Astrocyte (in vitro differentiated cells and primary cell): ENCODE results near the gene MICAL1. TPM values are rescaled to one million over a fixed set of nuclear protein-coding genes. Genes with fewer than 3 reads are reported as not detected.

Experiments
- DNase-seq: peaks from one replicate; pipeline ENCODE4 v3.0.0-alpha.2; 2010; ENCODE audit warnings: low read depth
- FAIRE-seq: peaks from 2 replicates; lab custom pipeline; 2011; peaks lifted over from hg19 to GRCh38; lab: Jason Lieb, UNC
- H2AFZ ChIP-seq: 2 replicates; pipeline ENCODE4 v1.6.0; 2012; ENCODE audit warnings: low read depth, low read length, inconsistent platforms
- H3K27ac ChIP-seq: 2 replicates; pipeline ENCODE4 v1.5.1; 2011; ENCODE audit warnings: low read depth, low read length, inconsistent platforms
- H3K27me3 ChIP-seq: 2 replicates; pipeline ENCODE4 v1.6.0; 2011; ENCODE audit warnings: low read length, inconsistent platforms; ENCODE audit not compliant: insufficient read depth
- H3K36me3 ChIP-seq: 2 replicates; pipeline ENCODE4 v1.5.1; 2011; ENCODE audit warnings: low read length, inconsistent platforms; ENCODE audit not compliant: insufficient read depth
- H3K4me1 ChIP-seq: 2 replicates; pipeline ENCODE4 v1.5.1; 2011; ENCODE audit warnings: low read length, inconsistent platforms; ENCODE audit not compliant: insufficient read depth
- H3K4me2 ChIP-seq: 2 replicates; pipeline ENCODE4 v1.6.0; 2012; ENCODE audit warnings: low read length, inconsistent platforms
- H3K4me3 ChIP-seq: 2 replicates; pipeline ENCODE4 v1.5.1; 2011; ENCODE audit warnings: low read depth, mild to moderate bottlenecking, low read length, inconsistent platforms; ENCODE audit not compliant: insufficient read depth
- H3K79me2 ChIP-seq: 2 replicates; pipeline ENCODE4 v1.6.0; 2012; ENCODE audit warnings: mild to moderate bottlenecking, low read length, inconsistent platforms; ENCODE audit not compliant: insufficient read depth
- H3K9ac ChIP-seq: 2 replicates; pipeline ENCODE4 v1.6.0; 2012; ENCODE audit warnings: mild to moderate bottlenecking, low read length, inconsistent platforms
- H3K9me3 ChIP-seq: 2 replicates; pipeline ENCODE4 v1.5.1; 2012; ENCODE audit warnings: low read depth, mild to moderate bottlenecking, low read length, inconsistent platforms; ENCODE audit not compliant: insufficient read depth
- H4K20me1 ChIP-seq: 2 replicates; pipeline ENCODE4 v1.6.0; 2012; ENCODE audit warnings: low read length, inconsistent platforms; ENCODE audit not compliant: insufficient read depth
- H3K27ac Mint-ChIP-seq: one replicate; pipeline ENCODE4 v1.8.0; 2021; ENCODE audit warnings: mild to moderate bottlenecking, mixed read lengths; ENCODE audit not compliant: unreplicated experiment
- H3K27me3 Mint-ChIP-seq: one replicate; pipeline ENCODE4 v1.8.0; 2021; ENCODE audit warnings: low read depth, mixed read lengths; ENCODE audit not compliant: unreplicated experiment
- H3K36me3 Mint-ChIP-seq: one replicate; pipeline ENCODE4 v1.8.0; 2021; ENCODE audit warnings: low read depth, mixed read lengths; ENCODE audit not compliant: unreplicated experiment
- H3K4me1 Mint-ChIP-seq: one replicate; pipeline ENCODE4 v1.8.0; 2021; ENCODE audit warnings: low read depth, mixed read lengths; ENCODE audit not compliant: unreplicated experiment
- H3K4me3 Mint-ChIP-seq: one replicate; pipeline ENCODE4 v1.8.0; 2021; ENCODE audit warnings: mild to moderate bottlenecking, moderate library complexity, mixed read lengths; ENCODE audit not compliant: unreplicated experiment
- H3K9me3 Mint-ChIP-seq: one replicate; pipeline ENCODE4 v1.8.0; 2021; ENCODE audit warnings: mild to moderate bottlenecking, mixed read lengths; ENCODE audit not compliant: unreplicated experiment
- CTCF ChIP-seq: IDR thresholded peaks from 2 replicates; pipeline ENCODE4 v1.5.1; 2011; ENCODE audit warnings: low read depth, mild to moderate bottlenecking, inconsistent platforms, low read length, moderate library complexity; ENCODE audit not compliant: insufficient read depth
- EZH2 ChIP-seq: IDR thresholded peaks from 2 replicates; pipeline ENCODE4 v1.6.1; 2012; ENCODE audit warnings: mild to moderate bottlenecking, low read length, inconsistent platforms; ENCODE audit not compliant: insufficient read depth
- total RNA-seq: library from RNA; stranded (reverse); gene quantifications from 2 replicates; pipeline ENCODE4 v1.2.1, GENCODE V29; 2021

MICAL1 gene
- total RNA-seq, 1 donor from 2014 or later, result 57.2 TPM

GRCh38 chr6:109478222-109478805, 22.7 kb upstream of the MICAL1 start:
- Histone ChIP-seq H4K20me1 (peaks cover 36% of the 10 kb centered on the region), H3K4me2 (peak overlapping the region; percentile 56), H3K9ac (no peak overlapping the region), H3K27ac (no peak overlapping the region), H3K79me2 (peaks cover 65% of the 10 kb centered on the region), H3K9me3 (no peaks in the 10 kb centered on the region), H2AFZ (no peak overlapping the region), H3K4me3 (no peak overlapping the region), H3K36me3 (peaks cover 27% of the 10 kb centered on the region), H3K4me1 (peaks cover 12% of the 10 kb centered on the region), H3K27me3 (no peaks in the 10 kb centered on the region)
- FAIRE-seq (no peak), DNase-seq (no peak)
- H3K4me3 Mint-ChIP-seq, result peak overlapping the region; percentile 71
- H3K4me1 Mint-ChIP-seq, result peaks cover 18% of the 10 kb centered on the region
- H3K9me3 Mint-ChIP-seq, result no peaks in the 10 kb centered on the region
- H3K27ac Mint-ChIP-seq, result no peak overlapping the region
- peaks cover 9% of the 10 kb centered on the region for H3K36me3 Mint-ChIP-seq
- H3K27me3 Mint-ChIP-seq, result no peaks in the 10 kb centered on the region
- TF ChIP-seq EZH2, result no peak
- no peak for TF ChIP-seq CTCF

DNA sequence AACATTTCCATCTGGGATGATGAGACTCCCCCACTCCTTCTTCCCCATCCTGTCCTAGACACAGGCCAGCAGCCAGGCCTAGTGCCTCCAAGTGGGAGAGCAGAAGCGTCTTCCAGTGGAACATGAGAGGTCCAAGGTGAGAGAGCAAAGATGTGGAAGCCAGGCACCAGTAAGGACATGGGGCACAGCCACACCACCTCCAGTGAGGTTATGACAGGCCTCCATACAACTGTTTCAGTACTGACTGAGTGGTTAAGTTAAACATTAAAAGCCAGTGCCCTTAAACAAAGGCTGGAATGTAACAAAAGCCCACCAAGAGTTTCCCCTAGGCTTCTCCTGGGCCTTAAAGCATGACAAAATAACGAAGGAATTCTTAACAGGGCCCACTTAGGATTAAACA, 22.2 kb upstream of the MICAL1 start:
- H3K27ac Mint-ChIP-seq, result no peak overlapping the region
- TF ChIP-seq EZH2 (no peak), CTCF (no peak)
- FAIRE-seq, result no peak

GRCh38 chr6:109477184-109477583, 21.6 kb upstream of the MICAL1 start:
- Histone ChIP-seq H2AFZ (no peak overlapping the region), H3K79me2 (peaks cover 61% of the 10 kb centered on the region), H3K27me3 (no peaks in the 10 kb centered on the region), H3K27ac (no peak overlapping the region), H3K9me3 (no peaks in the 10 kb centered on the region), H4K20me1 (peaks cover 44% of the 10 kb centered on the region), H3K4me1 (peaks cover 12% of the 10 kb centered on the region), H3K4me3 (no peak overlapping the region), H3K36me3 (peaks cover 36% of the 10 kb centered on the region), H3K4me2 (no peak overlapping the region), H3K9ac (no peak overlapping the region)
- H3K27me3 Mint-ChIP-seq, result no peaks in the 10 kb centered on the region
- no peak overlapping the region for H3K4me3 Mint-ChIP-seq
- peaks cover 18% of the 10 kb centered on the region for H3K36me3 Mint-ChIP-seq
- TF ChIP-seq CTCF (no peak), EZH2 (no peak)
- H3K9me3 Mint-ChIP-seq, result no peaks in the 10 kb centered on the region
- DNase-seq (no peak), FAIRE-seq (no peak)
- peak overlapping the region; percentile 5 for H3K27ac Mint-ChIP-seq
- peaks cover 18% of the 10 kb centered on the region for H3K4me1 Mint-ChIP-seq

More for the DNA sequence above, 22.2 kb upstream of the MICAL1 start:
- Mint-ChIP-seq H3K27me3 (no peaks in the 10 kb centered on the region), H3K36me3 (peaks cover 13% of the 10 kb centered on the region), H3K4me1 (peaks cover 18% of the 10 kb centered on the region), H3K9me3 (no peaks in the 10 kb centered on the region), H3K4me3 (no peak overlapping the region)
- H3K79me2 ChIP-seq, result peaks cover 66% of the 10 kb centered on the region
- H3K27ac ChIP-seq, result no peak overlapping the region
- H2AFZ ChIP-seq, result no peak overlapping the region
- peak overlapping the region; percentile 56 for H3K4me2 ChIP-seq
- H3K27me3 ChIP-seq, result no peaks in the 10 kb centered on the region
- H3K9me3 ChIP-seq, result no peaks in the 10 kb centered on the region
- H3K9ac ChIP-seq, result no peak overlapping the region
- H4K20me1 ChIP-seq, result peaks cover 42% of the 10 kb centered on the region
- peaks cover 12% of the 10 kb centered on the region for H3K4me1 ChIP-seq
- no peak overlapping the region for H3K4me3 ChIP-seq
- DNase-seq, result no peak
- H3K36me3 ChIP-seq, result peaks cover 33% of the 10 kb centered on the region
